Measurements from ENCODE around the gene PACRG. TPM values are rescaled to one million over a fixed set of nuclear protein-coding genes. Genes with fewer than 3 reads are reported as not detected.

PACRG gene
- total and polyA plus RNA-seq, 2 donors (not counting 3 experiments of a cell fraction or from before 2014, with no cell fraction given): 0.08 TPM; not detected in 1

DNA sequence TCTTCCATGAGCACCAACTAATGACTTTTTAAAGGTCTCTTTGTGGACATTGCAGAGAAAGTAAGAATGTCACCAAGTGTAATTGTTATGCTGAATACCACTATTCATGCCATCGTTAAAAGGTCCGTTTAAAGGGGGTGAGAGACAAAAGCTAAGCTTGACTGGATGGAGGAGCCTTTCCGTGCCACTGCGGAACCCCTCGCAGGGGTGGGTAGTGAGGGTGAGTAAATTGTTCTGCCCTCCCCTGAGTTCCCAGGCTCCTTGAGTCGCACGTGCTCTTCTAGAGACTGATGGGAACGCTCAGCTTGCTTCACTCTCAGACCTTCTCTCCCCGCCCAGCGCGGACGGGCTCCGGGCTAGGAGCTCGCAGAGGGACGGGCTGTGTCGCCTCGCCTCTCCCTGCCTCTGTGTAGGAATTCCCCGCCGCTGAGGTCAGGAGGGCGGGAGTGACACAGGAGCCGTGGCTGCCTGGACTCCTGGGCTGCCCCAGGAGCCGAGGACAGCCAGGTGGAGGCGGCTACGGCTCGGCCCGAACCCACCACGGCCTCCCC, 371.9 kb downstream of the PACRG start:
- intact Hi-C loops (cut with micrococcal nuclease): no loop called here
- H2AFZ ChIP-seq (ENCODE audit: low read depth, low read length): no peak overlapping the region
- H3K4me1 ChIP-seq (ENCODE audit: control insufficient read depth, extremely low read depth, insufficient read depth, low read length): no peaks in the 10 kb centered on the region
- no peak overlapping the region for H3K9ac ChIP-seq (replicated peaks; ENCODE audit: extremely low read depth, insufficient read depth, low read length)
- DNase-seq (ENCODE audit: low read depth, low spot score) (no peak), FAIRE-seq (no peak)
- H3K36me3 ChIP-seq (ENCODE audit: control insufficient read depth in 2 of 2, extremely low read depth in 1 of 2, insufficient read depth in 2 of 2, low read length in 2 of 2): no peaks in the 10 kb centered on the region
- no peak overlapping the region for H3K4me3 ChIP-seq (replicated peaks in 1 of 3; ENCODE audit: insufficient read depth in 1 of 3, low read depth in 1 of 3, low read length in 3 of 3)
- H3K9me1 ChIP-seq (replicated peaks; ENCODE audit: control insufficient read depth, extremely low read depth, insufficient read depth, low read length): no peaks in the 10 kb centered on the region
- no peaks in the 10 kb centered on the region for H3K9me3 ChIP-seq (replicated peaks; ENCODE audit: control insufficient read depth, insufficient read depth, low read length)
- no peaks in the 10 kb centered on the region for H3K79me2 ChIP-seq (ENCODE audit: control insufficient read depth, insufficient read depth, low read length)
- CTCF ChIA-PET: interaction anchor here (1.1 kb wide), 1 partner anchor 373 kb away, joined by 3 read pairs; no protein-coding TSS in a partner anchor
- H3K27ac ChIP-seq (ENCODE audit: insufficient read depth, low read depth, low read length): no peak overlapping the region
- H3K27me3 ChIP-seq (ENCODE audit: control insufficient read depth in 2 of 2, insufficient read depth in 2 of 2, low read length in 2 of 2): no peaks in the 10 kb centered on the region
- BruUV-seq (replicated peaks): no TSS peak
- H4K20me1 ChIP-seq (replicated peaks; ENCODE audit: control insufficient read depth, extremely low read depth, insufficient read depth, low read length): no peaks in the 10 kb centered on the region
- dilution Hi-C loops (cut with MboI; ENCODE audit: extremely low pct_ligation_motif_present, low sequenced_read_pairs): no loop called here
- no peak overlapping the region for H3K4me2 ChIP-seq (ENCODE audit: insufficient read depth, low read length)
- TF ChIP-seq, protein P1, sequence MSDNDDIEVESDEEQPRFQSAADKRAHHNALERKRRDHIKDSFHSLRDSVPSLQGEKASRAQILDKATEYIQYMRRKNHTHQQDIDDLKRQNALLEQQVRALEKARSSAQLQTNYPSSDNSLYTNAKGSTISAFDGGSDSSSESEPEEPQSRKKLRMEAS (IDR thresholded peaks at IDR 0.05; ENCODE audit: insufficient read depth, insufficient read length): no peak
- TF ChIP-seq, protein P2, sequence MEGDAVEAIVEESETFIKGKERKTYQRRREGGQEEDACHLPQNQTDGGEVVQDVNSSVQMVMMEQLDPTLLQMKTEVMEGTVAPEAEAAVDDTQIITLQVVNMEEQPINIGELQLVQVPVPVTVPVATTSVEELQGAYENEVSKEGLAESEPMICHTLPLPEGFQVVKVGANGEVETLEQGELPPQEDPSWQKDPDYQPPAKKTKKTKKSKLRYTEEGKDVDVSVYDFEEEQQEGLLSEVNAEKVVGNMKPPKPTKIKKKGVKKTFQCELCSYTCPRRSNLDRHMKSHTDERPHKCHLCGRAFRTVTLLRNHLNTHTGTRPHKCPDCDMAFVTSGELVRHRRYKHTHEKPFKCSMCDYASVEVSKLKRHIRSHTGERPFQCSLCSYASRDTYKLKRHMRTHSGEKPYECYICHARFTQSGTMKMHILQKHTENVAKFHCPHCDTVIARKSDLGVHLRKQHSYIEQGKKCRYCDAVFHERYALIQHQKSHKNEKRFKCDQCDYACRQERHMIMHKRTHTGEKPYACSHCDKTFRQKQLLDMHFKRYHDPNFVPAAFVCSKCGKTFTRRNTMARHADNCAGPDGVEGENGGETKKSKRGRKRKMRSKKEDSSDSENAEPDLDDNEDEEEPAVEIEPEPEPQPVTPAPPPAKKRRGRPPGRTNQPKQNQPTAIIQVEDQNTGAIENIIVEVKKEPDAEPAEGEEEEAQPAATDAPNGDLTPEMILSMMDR (IDR thresholded peaks at IDR 0.05; ENCODE audit: extremely low read depth in 1 of 2, insufficient read depth in 1 of 2, low read depth in 1 of 2, low read length in 2 of 2): no peak
- TF ChIP-seq GATA2 (IDR thresholded peaks at IDR 0.05; ENCODE audit: insufficient read depth, insufficient read length, low read depth, low read length) (no peak), MYC (IDR thresholded peaks at IDR 0.05; ENCODE audit: low read depth, low read length) (no peak), EZH2 (IDR thresholded peaks at IDR 0.05; ENCODE audit: borderline replicate concordance, low read depth, low read length, severe bottlenecking) (no peak), JUN (IDR thresholded peaks at IDR 0.05; ENCODE audit: borderline replicate concordance, insufficient read depth, insufficient read length, low read depth) (no peak), POLR2A (IDR thresholded peaks at IDR 0.05; ENCODE audit: low read depth, low read length) (no peak), FOS (IDR thresholded peaks at IDR 0.05; ENCODE audit: borderline replicate concordance, insufficient read depth, low read length) (no peak), POLR2AphosphoS5 (IDR thresholded peaks at IDR 0.05; ENCODE audit: insufficient read depth, low read depth, low read length) (no peak)
- POLR2A ChIA-PET: no interaction called here
